Thyroid gland (tissue), 4 donors: Measurements from ENCODE around the gene PLGRKT.
"Not testable (repeated sequence)": the region's sequence is repeated elsewhere in the genome, so short reads cannot be mapped to it uniquely, and the experiment has no call there.

Experiments
- POLR2A ChIP-seq, 2 donors: fragments of 450-650 bp; IDR thresholded peaks; one replicate each; pipeline ENCODE4 v1.6.1; 2017; ENCODE audit warnings: antibody characterized with exemption in 2 of 2, mild to moderate bottlenecking in 2 of 2, moderate library complexity in 1 of 2
- TF ChIP-seq, protein P1 (sequence below), 6 experiments: fragments of 200-600 bp in 3 of 6; fragments of 450-650 bp in 3 of 6; sonication (generic) in 3 of 6; IDR thresholded peaks; one replicate each; pipeline ENCODE4 v1.5.1; 2016 to 2019; ENCODE audit warnings: antibody characterized with exemption in 6 of 6, mild to moderate bottlenecking in 2 of 6, inconsistent platforms in 1 of 6, moderate library complexity in 1 of 6

DNA sequence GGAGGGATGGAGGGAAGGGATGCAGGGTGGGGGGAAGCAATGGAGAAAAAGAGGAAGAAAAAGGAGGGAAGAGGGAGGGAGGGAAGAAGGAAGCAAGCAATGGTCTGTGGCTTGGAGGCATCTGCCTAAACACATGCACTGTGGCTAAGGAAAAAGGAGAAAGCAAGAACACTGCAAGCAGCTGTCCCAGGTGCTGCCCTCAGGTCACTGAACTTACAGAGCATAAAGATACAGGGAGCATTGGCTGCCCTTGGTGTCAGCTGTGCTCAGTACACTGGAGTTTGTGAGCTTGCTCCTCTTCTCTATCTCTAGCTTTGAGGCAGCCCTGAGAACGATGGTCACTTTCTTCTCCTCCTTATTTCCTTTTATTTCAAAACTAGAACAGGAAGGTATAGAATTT is 116.1 kb downstream of the PLGRKT start:
- not testable (repeated sequence) for TF ChIP-seq POLR2A (IDR thresholded peaks at IDR 0.05)
- TF ChIP-seq, protein P1, sequence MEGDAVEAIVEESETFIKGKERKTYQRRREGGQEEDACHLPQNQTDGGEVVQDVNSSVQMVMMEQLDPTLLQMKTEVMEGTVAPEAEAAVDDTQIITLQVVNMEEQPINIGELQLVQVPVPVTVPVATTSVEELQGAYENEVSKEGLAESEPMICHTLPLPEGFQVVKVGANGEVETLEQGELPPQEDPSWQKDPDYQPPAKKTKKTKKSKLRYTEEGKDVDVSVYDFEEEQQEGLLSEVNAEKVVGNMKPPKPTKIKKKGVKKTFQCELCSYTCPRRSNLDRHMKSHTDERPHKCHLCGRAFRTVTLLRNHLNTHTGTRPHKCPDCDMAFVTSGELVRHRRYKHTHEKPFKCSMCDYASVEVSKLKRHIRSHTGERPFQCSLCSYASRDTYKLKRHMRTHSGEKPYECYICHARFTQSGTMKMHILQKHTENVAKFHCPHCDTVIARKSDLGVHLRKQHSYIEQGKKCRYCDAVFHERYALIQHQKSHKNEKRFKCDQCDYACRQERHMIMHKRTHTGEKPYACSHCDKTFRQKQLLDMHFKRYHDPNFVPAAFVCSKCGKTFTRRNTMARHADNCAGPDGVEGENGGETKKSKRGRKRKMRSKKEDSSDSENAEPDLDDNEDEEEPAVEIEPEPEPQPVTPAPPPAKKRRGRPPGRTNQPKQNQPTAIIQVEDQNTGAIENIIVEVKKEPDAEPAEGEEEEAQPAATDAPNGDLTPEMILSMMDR (IDR thresholded peaks at IDR 0.05): not testable (repeated sequence)
